Measurements from ENCODE around the gene ZBTB7B. TPM values are rescaled to one million over a fixed set of nuclear protein-coding genes. Genes with fewer than 3 reads are reported as not detected.

Gene ZBTB7B
- total RNA-seq, 2 donors from 2014 or later = 30.3 to 53.4 TPM

- DNase-seq (ENCODE audit: low spot score) = no peak
- TF ChIP-seq CTCF (IDR thresholded peaks at IDR 0.05) = no peak
- Histone ChIP-seq H3K4me1 (no peaks in the 10 kb centered on the region), H3K4me3 (no peak overlapping the region), H3K27ac (no peak overlapping the region), H3K9me3 (no peaks in the 10 kb centered on the region), H3K27me3 (no peaks in the 10 kb centered on the region), H3K36me3 (no peaks in the 10 kb centered on the region)
Observed at GRCh38 chr1:155030243-155030795, 27.7 kb downstream of the ZBTB7B start.

- H3K27ac ChIP-seq = no peak overlapping the region
- no peak for TF ChIP-seq CTCF (IDR thresholded peaks at IDR 0.05)
Observed at GRCh38 chr1:155030899-155031298, 28.3 kb downstream of the ZBTB7B start.

GRCh38 chr1:155032886-155033285 lies 30.3 kb downstream of the ZBTB7B start:
- H3K36me3 ChIP-seq = no peaks in the 10 kb centered on the region
- no peaks in the 10 kb centered on the region for H3K27me3 ChIP-seq
- no peak for TF ChIP-seq CTCF (IDR thresholded peaks at IDR 0.05)
- H3K4me1 ChIP-seq = no peaks in the 10 kb centered on the region
- no peak overlapping the region for H3K27ac ChIP-seq
- H3K4me3 ChIP-seq = no peak overlapping the region
- no peaks in the 10 kb centered on the region for H3K9me3 ChIP-seq
- DNase-seq (ENCODE audit: low spot score) = no peak

More at GRCh38 chr1:155030899-155031298, 28.3 kb downstream of the ZBTB7B start:
- Histone ChIP-seq H3K4me3 (no peak overlapping the region), H3K9me3 (no peaks in the 10 kb centered on the region), H3K36me3 (no peaks in the 10 kb centered on the region), H3K4me1 (no peaks in the 10 kb centered on the region), H3K27me3 (no peaks in the 10 kb centered on the region)
- DNase-seq (ENCODE audit: low spot score) = no peak

GRCh38 chr1:155033524-155033923 lies 30.9 kb downstream of the ZBTB7B start, which contains the start of the genes DCST1 and DCST2:
Gene DCST1 (plus strand): TSS chr1:155033824. CDS start chr1:155034037, 213 bp downstream.
Gene DCST2 (minus strand): TSS chr1:155033781. CDS start chr1:155033701, 80 bp downstream.
- no peak within 1 kb of the TSS for H3K4me3 ChIP-seq
- H3K9me3 ChIP-seq = no peaks in the 10 kb centered on the region
- H3K36me3 ChIP-seq = no peaks in the 10 kb centered on the region
- no peaks in the 10 kb centered on the region for H3K27me3 ChIP-seq
- DNase-seq (ENCODE audit: low spot score) = no peak
- no peak for TF ChIP-seq CTCF (IDR thresholded peaks at IDR 0.05)
- H3K4me1 ChIP-seq = peaks cover 0 to 1% of the 10 kb centered on the region in 2 donors
- H3K27ac ChIP-seq = no peak within 1 kb of the TSS

- no peak for DNase-seq (ENCODE audit: low spot score)
- Histone ChIP-seq H3K9me3 (no peaks in the 10 kb centered on the region), H3K36me3 (no peaks in the 10 kb centered on the region), H3K27me3 (no peaks in the 10 kb centered on the region), H3K4me1 (peaks cover 0 to 9% of the 10 kb centered on the region in 2 donors), H3K4me3 (no peak overlapping the region), H3K27ac (no peak overlapping the region)
- no peak for TF ChIP-seq CTCF (IDR thresholded peaks at IDR 0.05)
Observed at GRCh38 chr1:155034318-155035208, 32.0 kb downstream of the ZBTB7B start.
